GM21367 (cell line): Measurements from ENCODE around the gene NVL.
"Not testable (repeated sequence)": the region's sequence is repeated elsewhere in the genome, so short reads cannot be mapped to it uniquely, and the experiment has no call there.

Experiments
- ATAC-seq: cut with Tn5 transposase; IDR thresholded peaks from one replicate; pipeline ENCODE4 v1.9.1; 2021; ENCODE audit not compliant: unreplicated experiment

Gene NVL

GRCh38 chr1:224329842-224330753 lies at the start of gene NVL:
Gene NVL (minus strand): TSS chr1:224330172. CDS start chr1:224330127, 45 bp downstream.
- ATAC-seq = peak; percentile 72

- peak; percentile 35 for ATAC-seq
These were observed 49.1 kb upstream of the NVL start for GRCh38 chr1:224378855-224379631.

- ATAC-seq = peak; percentile 61
These were observed 47.7 kb upstream of the NVL start for GRCh38 chr1:224377676-224378006.

GRCh38 chr1:224375059-224375458 lies 45.1 kb upstream of the NVL start:
- no peak for ATAC-seq

- no peak for ATAC-seq
These were observed 43.1 kb upstream of the NVL start for GRCh38 chr1:224373008-224373590.

GRCh38 chr1:224368409-224368808 lies 38.4 kb upstream of the NVL start:
- ATAC-seq = peak; percentile 73

GRCh38 chr1:224359207-224359606 lies 29.2 kb upstream of the NVL start:
- ATAC-seq = no peak

GRCh38 chr1:224358237-224358636 lies 28.3 kb upstream of the NVL start:
- no peak for ATAC-seq

GRCh38 chr1:224357626-224358124 lies 27.7 kb upstream of the NVL start:
- ATAC-seq = no peak

- ATAC-seq = peak; percentile 97
These were observed 27.0 kb upstream of the NVL start, which contains the start of gene CNIH4 for GRCh38 chr1:224356685-224357625. Gene CNIH4 (plus strand): TSS chr1:224356879. CDS start chr1:224356925, 46 bp downstream.

- ATAC-seq = no peak
These were observed 24.3 kb upstream of the NVL start for GRCh38 chr1:224353975-224354925.

- ATAC-seq = not testable (repeated sequence)
These were observed 22.6 kb upstream of the NVL start for GRCh38 chr1:224352436-224353085.

- ATAC-seq = not testable (repeated sequence)
These were observed 19.7 kb upstream of the NVL start for GRCh38 chr1:224349716-224350115.

- ATAC-seq = no peak
These were observed 18.2 kb upstream of the NVL start for GRCh38 chr1:224348137-224348536.

GRCh38 chr1:224343679-224344078 lies 13.7 kb upstream of the NVL start:
- ATAC-seq = no peak

- not testable (repeated sequence) for ATAC-seq
These were observed 10.7 kb upstream of the NVL start for GRCh38 chr1:224340453-224341384.

- ATAC-seq = no peak
These were observed 9.6 kb upstream of the NVL start for GRCh38 chr1:224339442-224340033.
